Smooth muscle cell (in vitro differentiated cells): ENCODE data around the gene LPP. TPM values are rescaled to one million over a fixed set of nuclear protein-coding genes. Genes with fewer than 3 reads are reported as not detected.

Source experiments
- DNase-seq: peaks from one replicate; lab custom pipeline; 2025; ENCODE audit not compliant: unreplicated experiment; lab: John Stamatoyannopoulos, UW
- H2AFZ ChIP-seq: fragments of 200-600 bp; sonication (generic); 2 replicates; pipeline ENCODE4 v1.6.0; 2016; ENCODE audit warnings: antibody characterized with exemption, low read depth, mild to moderate bottlenecking
- H3F3A ChIP-seq: fragments of 200-600 bp; sonication (generic); 2 replicates; pipeline ENCODE4 v1.6.0; 2017; ENCODE audit warnings: antibody characterized with exemption, low read depth
- H3K27ac ChIP-seq: fragments of 200-600 bp; sonication (generic); 2 replicates; pipeline ENCODE4 v1.5.1; 2016; ENCODE audit warnings: low read depth, mild to moderate bottlenecking
- H3K27me3 ChIP-seq: fragments of 200-600 bp; sonication (generic); 2 replicates; pipeline ENCODE4 v1.6.1; 2016; ENCODE audit warnings: low read depth, mild to moderate bottlenecking
- H3K36me3 ChIP-seq: fragments of 200-600 bp; sonication (generic); 2 replicates; pipeline ENCODE4 v1.5.1; 2016; ENCODE audit warnings: low read depth
- H3K4me1 ChIP-seq: fragments of 200-600 bp; sonication (generic); 2 replicates; pipeline ENCODE4 v1.5.1; 2016; ENCODE audit warnings: low read depth
- H3K4me2 ChIP-seq: fragments of 200-600 bp; sonication (generic); 2 replicates; pipeline ENCODE4 v1.6.0; 2016; ENCODE audit warnings: mild to moderate bottlenecking
- H3K4me3 ChIP-seq: fragments of 200-600 bp; sonication (generic); 2 replicates; pipeline ENCODE4 v1.5.1; 2016; ENCODE audit warnings: mild to moderate bottlenecking
- H3K79me2 ChIP-seq: fragments of 200-600 bp; sonication (generic); 2 replicates; pipeline ENCODE4 v1.6.0; 2016; ENCODE audit warnings: low read depth, mild to moderate bottlenecking
- H3K9ac ChIP-seq: fragments of 200-600 bp; sonication (generic); 2 replicates; pipeline ENCODE4 v1.6.0; 2016; ENCODE audit warnings: low read depth
- H3K9me3 ChIP-seq: fragments of 200-600 bp; sonication (generic); replicated peaks from 2 replicates; pipeline ENCODE4 v1.5.1; 2016; ENCODE audit warnings: low read depth
- H4K20me1 ChIP-seq: fragments of 200-600 bp; sonication (generic); 2 replicates; pipeline ENCODE4 v1.6.0; 2016; ENCODE audit warnings: low read depth
- CTCF ChIP-seq: fragments of 200-600 bp; sonication (generic); IDR thresholded peaks from 2 replicates; pipeline ENCODE4 v1.5.1; 2017; ENCODE audit warnings: borderline replicate concordance, mild to moderate bottlenecking, antibody characterized with exemption; ENCODE audit not compliant: insufficient read depth, poor library complexity, severe bottlenecking
- WGBS: methylation state at CpG from one replicate; pipeline ENCODE4 v1.1.7; 2016; ENCODE audit warnings: low lambda C conversion rate; 5-methylcytosine and 5-hydroxymethylcytosine counted together
- polyA plus RNA-seq: library from polyadenylated mRNA; unstranded; fragments of >200 nt; fragmentation: Nextera tagmentation; extraction: Ambion mirVana; gene quantifications from 2 replicates; pipeline ENCODE4 v1.2.1, GENCODE V29; 2016
- total RNA-seq: library from RNA; depleted of rRNA; stranded (reverse); fragments of >200 nt; gene quantifications from 2 replicates; pipeline ENCODE4 v1.2.3, GENCODE V29; 2014

LPP gene
- total and polyA plus RNA-seq, 2 experiments from 2014 or later = 42.3 to 128 TPM

GRCh38 chr3:188106887-188107830 is 46.8 kb upstream of the LPP start:
- no peak overlapping the region for H3K4me3 ChIP-seq
- H3K79me2 ChIP-seq = no peaks in the 10 kb centered on the region
- no peak overlapping the region for H2AFZ ChIP-seq
- 73% methylated on average over 15 of the region's 15 CpGs for WGBS
- H3K27me3 ChIP-seq = no peaks in the 10 kb centered on the region
- H3K4me2 ChIP-seq = no peak overlapping the region
- H3K9ac ChIP-seq = no peak overlapping the region
- H3K9me3 ChIP-seq = no peaks in the 10 kb centered on the region
- H3K36me3 ChIP-seq = no peaks in the 10 kb centered on the region
- H3F3A ChIP-seq = no peaks in the 10 kb centered on the region
- TF ChIP-seq CTCF = no peak
- DNase-seq = no peak
- no peak overlapping the region for H3K27ac ChIP-seq
- no peaks in the 10 kb centered on the region for H4K20me1 ChIP-seq
- H3K4me1 ChIP-seq = peaks cover 9% of the 10 kb centered on the region

GRCh38 chr3:188108703-188109412 is 45.1 kb upstream of the LPP start:
- 94% methylated on average over 4 of the region's 4 CpGs for WGBS
- no peak for TF ChIP-seq CTCF
- H3K4me2 ChIP-seq = no peak overlapping the region

GRCh38 chr3:188111002-188111584 is 42.9 kb upstream of the LPP start:
- H3K79me2 ChIP-seq = no peaks in the 10 kb centered on the region
- 29% methylated on average over 2 of the region's 2 CpGs for WGBS
- no peak overlapping the region for H3K4me3 ChIP-seq
- H3K9ac ChIP-seq = no peak overlapping the region
- no peaks in the 10 kb centered on the region for H3K36me3 ChIP-seq
- no peak overlapping the region for H2AFZ ChIP-seq
- no peaks in the 10 kb centered on the region for H3F3A ChIP-seq
- H3K4me2 ChIP-seq = no peak overlapping the region
- H3K9me3 ChIP-seq = no peaks in the 10 kb centered on the region
- no peaks in the 10 kb centered on the region for H4K20me1 ChIP-seq
- no peak overlapping the region for H3K27ac ChIP-seq
- DNase-seq = no peak
- H3K27me3 ChIP-seq = no peaks in the 10 kb centered on the region
- peaks cover 9% of the 10 kb centered on the region for H3K4me1 ChIP-seq
- no peak for TF ChIP-seq CTCF

More at GRCh38 chr3:188108703-188109412, 45.1 kb upstream of the LPP start:
- Histone ChIP-seq H3K27me3 (no peaks in the 10 kb centered on the region), H3K9me3 (no peaks in the 10 kb centered on the region), H2AFZ (no peak overlapping the region), H3K4me3 (no peak overlapping the region), H4K20me1 (no peaks in the 10 kb centered on the region), H3K27ac (no peak overlapping the region), H3K9ac (no peak overlapping the region), H3K4me1 (peaks cover 9% of the 10 kb centered on the region), H3F3A (no peaks in the 10 kb centered on the region), H3K36me3 (no peaks in the 10 kb centered on the region), H3K79me2 (no peaks in the 10 kb centered on the region)
- DNase-seq = no peak
